GM12878 (cell line): ENCODE results near the gene POU5F1. TPM values are rescaled to one million over a fixed set of nuclear protein-coding genes. Genes with fewer than 3 reads are reported as not detected.

Experiments used
- ATAC-seq: fragments of 200-7000 bp; cut with Tn5 transposase; 3 replicates; pipeline ENCODE4 v1.9.1; 2020; ENCODE audit warnings: mild to moderate bottlenecking, moderate library complexity
- BruUV-seq: library from RNA; stranded (reverse); fragments of 400-500 nt; replicated peaks from 2 replicates; lab custom pipeline; 2021; lab: Mats Ljungman, UMichigan
- CTCF ChIA-PET: fragments of 300-600 bp; sonication (Branson Sonifier 250); formaldehyde crosslinking; extraction: SDS; loops from one replicate; lab custom pipeline; 2021; ENCODE audit warnings: inconsistent platforms; lab: Yijun Ruan, JAX
- POLR2A ChIA-PET: fragments of 350-600 bp; formaldehyde crosslinking; extraction: SDS; loops from one replicate; lab custom pipeline; 2021; ENCODE audit warnings: inconsistent platforms; lab: Charles Lee
- RAD21 ChIA-PET: fragments of 300-600 bp; sonication (Branson Sonifier 250); formaldehyde crosslinking; loops from one replicate; lab custom pipeline; 2023; ENCODE audit warnings: antibody characterized with exemption; ENCODE audit not compliant: unreplicated experiment; lab: Charles Lee
- SMC1A ChIA-PET: fragments of 300-600 bp; sonication (Branson Sonifier 250); formaldehyde crosslinking; loops from one replicate; lab custom pipeline; 2023; ENCODE audit not compliant: unreplicated experiment, uncharacterized antibody; lab: Charles Lee
- DNase-seq: peaks from one replicate; pipeline ENCODE4 v3.0.0-alpha.2; 2011; ENCODE audit warnings: low read depth, low spot score
- FAIRE-seq: peaks from 3 replicates; lab custom pipeline; 2011; peaks lifted over from hg19 to GRCh38; lab: Jason Lieb, UNC
- H2AFZ ChIP-seq: 2 replicates; pipeline ENCODE4 v1.6.0; 2011; ENCODE audit warnings: low read depth, low read length, control low read depth; ENCODE audit not compliant: control insufficient read depth
- H3K27ac ChIP-seq: 2 replicates; pipeline ENCODE4 v1.5.1; 2011; ENCODE audit warnings: control low read depth; ENCODE audit not compliant: control insufficient read depth, insufficient read depth
- H3K27me3 ChIP-seq, 2 experiments: replicated peaks in 1 of 2; 2 replicates each; pipeline versions ENCODE4 v1.6.0 to v1.6.1; 2011; ENCODE audit warnings: low read length in 1 of 2; ENCODE audit not compliant: control insufficient read depth in 2 of 2, insufficient read depth in 2 of 2
- H3K36me3 ChIP-seq, 2 experiments: 2 replicates each; pipeline ENCODE4 v1.5.1; 2011; ENCODE audit warnings: low read length in 1 of 2; ENCODE audit not compliant: control insufficient read depth in 2 of 2, insufficient read depth in 2 of 2
- H3K4me1 ChIP-seq: 2 replicates; pipeline ENCODE4 v1.6.1; 2011; ENCODE audit warnings: mild to moderate bottlenecking, low read length, moderate library complexity, mixed read lengths; ENCODE audit not compliant: control insufficient read depth, insufficient read depth
- H3K4me2 ChIP-seq: 2 replicates; pipeline ENCODE4 v1.6.0; 2011; ENCODE audit warnings: control low read depth; ENCODE audit not compliant: control insufficient read depth, insufficient read depth
- H3K4me3 ChIP-seq: fragments of 200-600 bp; sonication (generic); 2 replicates; pipeline ENCODE4 v1.5.1; 2016
- H3K79me2 ChIP-seq: 2 replicates; pipeline ENCODE4 v1.6.0; 2011; ENCODE audit warnings: low read length; ENCODE audit not compliant: control insufficient read depth, insufficient read depth
- H3K9ac ChIP-seq: 2 replicates; pipeline ENCODE4 v1.8.0; 2011; ENCODE audit warnings: low read length, control low read depth, mixed read lengths; ENCODE audit not compliant: control insufficient read depth, insufficient read depth
- H3K9me3 ChIP-seq: replicated peaks from 3 replicates; pipeline ENCODE4 v1.5.1; 2011; ENCODE audit warnings: mild to moderate bottlenecking, low read length; ENCODE audit not compliant: control insufficient read depth, insufficient read depth
- H4K20me1 ChIP-seq: 2 replicates; pipeline ENCODE4 v1.6.0; 2011; ENCODE audit not compliant: control insufficient read depth, insufficient read depth
- CEBPB ChIP-seq, 2 experiments: fragments of 150-350 bp in 1 of 2; IDR thresholded peaks; 2 replicates each; pipeline ENCODE4 v1.6.1; 2012 to 2014; ENCODE audit warnings: low read depth in 2 of 2, low read length in 2 of 2, borderline replicate concordance in 1 of 2, inconsistent platforms in 1 of 2
- CEBPZ ChIP-seq: fragments of 150-350 bp; IDR thresholded peaks from 2 replicates; pipeline ENCODE4 v1.6.1; 2016; ENCODE audit warnings: low read depth, low read length
- CHD1 ChIP-seq: IDR thresholded peaks from 2 replicates; pipeline ENCODE4 v1.6.1; 2012; ENCODE audit warnings: low read depth, low read length, improper control_type of control experiment
- E2F4 ChIP-seq: IDR thresholded peaks from 2 replicates; pipeline ENCODE4 v1.6.1; 2012; ENCODE audit warnings: low read depth, low read length, improper control_type of control experiment
- E2F8 ChIP-seq: fragments of 450-650 bp; IDR thresholded peaks from 2 replicates; pipeline ENCODE4 v1.6.1; 2018; ENCODE audit warnings: mild to moderate bottlenecking, low read depth, moderate library complexity; ENCODE audit not compliant: partially characterized antibody
- ETV6 ChIP-seq, 2 experiments: fragments of 450-650 bp in 1 of 2; IDR thresholded peaks in 1 of 2; conservative IDR thresholded peaks in 1 of 2; 2 replicates each; pipeline ENCODE4 v1.6.1; 2014; ENCODE audit warnings: antibody characterized with exemption in 1 of 2, borderline replicate concordance in 1 of 2, low read depth in 1 of 2, mild to moderate bottlenecking in 1 of 2, moderate library complexity in 1 of 2
- GATAD2B ChIP-seq: fragments of 450-650 bp; conservative IDR thresholded peaks from 2 replicates; pipeline ENCODE4 v1.6.1; 2017; ENCODE audit warnings: low read depth, mild to moderate bottlenecking, moderate library complexity
- JUNB ChIP-seq: IDR thresholded peaks from 2 replicates; pipeline ENCODE4 v1.6.1; 2016; ENCODE audit warnings: antibody characterized with exemption, mild to moderate bottlenecking
- KAT2A ChIP-seq: conservative IDR thresholded peaks from 2 replicates; pipeline ENCODE4 v1.6.1; 2011; ENCODE audit warnings: low read depth, low read length; ENCODE audit not compliant: control insufficient read depth
- MAX ChIP-seq: IDR thresholded peaks from 2 replicates; pipeline ENCODE4 v1.6.1; 2012; ENCODE audit warnings: low read depth, low read length, improper control_type of control experiment
- MEF2B ChIP-seq: fragments of 450-650 bp; IDR thresholded peaks from 2 replicates; pipeline ENCODE4 v1.6.1; 2018; ENCODE audit warnings: mild to moderate bottlenecking, moderate library complexity; ENCODE audit not compliant: partially characterized antibody, poor library complexity, severe bottlenecking
- RBBP5 ChIP-seq: fragments of 200-600 bp; sonication (generic); conservative IDR thresholded peaks from 2 replicates; pipeline ENCODE4 v1.6.1; 2016
- SMARCA5 ChIP-seq: fragments of 450-650 bp; IDR thresholded peaks from 2 replicates; pipeline ENCODE4 v1.6.1; 2017; ENCODE audit warnings: mild to moderate bottlenecking
- SPI1 ChIP-seq: IDR thresholded peaks from 2 replicates; pipeline ENCODE4 v1.6.1; 2011; ENCODE audit warnings: low read depth, mild to moderate bottlenecking, low read length, moderate library complexity, borderline replicate concordance; ENCODE audit not compliant: insufficient read depth
- SRF ChIP-seq, 2 experiments: IDR thresholded peaks; 2 replicates each; pipeline ENCODE4 v1.6.1; 2011; ENCODE audit warnings: low read depth in 2 of 2, low read length in 2 of 2, mild to moderate bottlenecking in 1 of 2, moderate library complexity in 1 of 2
- ZNF217 ChIP-seq: fragments of 450-650 bp; IDR thresholded peaks from 2 replicates; pipeline ENCODE4 v1.6.1; 2017; ENCODE audit warnings: antibody characterized with exemption, mild to moderate bottlenecking
- ZSCAN29 ChIP-seq: fragments of 450-650 bp; IDR thresholded peaks from 2 replicates; pipeline ENCODE4 v1.6.1; 2017; ENCODE audit warnings: mild to moderate bottlenecking, moderate library complexity
- WGBS: methylation state at CpG from one replicate; pipeline ENCODE4 v1.1.6; 2016; ENCODE audit warnings: low lambda C conversion rate; ENCODE audit not compliant: insufficient replicate concordance, insufficient coverage; ENCODE audit errors: missing lambda C conversion rate; 5-methylcytosine and 5-hydroxymethylcytosine counted together
- in situ Hi-C: fragments of 300-500 bp; cut with MboI; formaldehyde crosslinking; loops from 9 replicates; pipeline ENCODE4 v1.14.3; 2018; ENCODE audit warnings: mixed read lengths
- intact Hi-C: fragments of 100-400 bp; cut with micrococcal nuclease; formaldehyde crosslinking; loops from one replicate; pipeline ENCODE4 v1.14.2; 2022; ENCODE audit not compliant: unreplicated experiment
- polyA plus RNA-seq, 11 experiments: library from polyadenylated mRNA; depleted of rRNA in 4 of 11; unstranded in 6 of 11; stranded (reverse) in 5 of 11; fragments of >200 nt; fragmentation: Nextera tagmentation in 4 of 11; fragmentation: Illumina TruSeq in 1 of 11; extraction: Ambion mirVana in 4 of 11; extraction: Trizol in 1 of 11; gene quantifications; 1 replicate in 1 of 11; 2 replicates in 10 of 11; pipeline versions ENCODE4 v1.2.1 to v1.2.3, GENCODE V29; 2011 to 2016; ENCODE audit warnings: inconsistent platforms in 2 of 11, missing spikeins in 2 of 11, low read depth in 1 of 11
- total RNA-seq, 4 experiments: library from RNA; depleted of rRNA in 3 of 4; stranded (reverse); fragments of >200 nt in 3 of 4; fragmentation: Illumina TruSeq in 1 of 4; extraction: Trizol in 1 of 4; gene quantifications; 2 replicates each; pipeline versions ENCODE4 v1.2.1 to v1.2.3, GENCODE V29; 2013 to 2021

Gene POU5F1
- total and polyA plus RNA-seq, 10 of the 15 experiments (the other 5 are each of a cell fraction or from before 2014, with no cell fraction given), result 1.4 to 5.5 (median 3.2) TPM

- no peak for FAIRE-seq
- BruUV-seq, result no TSS peak
- in situ Hi-C loops, result no loop called here
- TF ChIP-seq KAT2A, result no peak
- TF ChIP-seq E2F4, result no peak
- no peak for TF ChIP-seq ETV6 (conservative IDR thresholded peaks at IDR 0.05 in 1 of 2, IDR thresholded peaks at IDR 0.05 in 1 of 2; ENCODE audit: borderline replicate concordance in 1 of 2, low read depth in 1 of 2)
- no peak for TF ChIP-seq SMARCA5
- TF ChIP-seq CHD1, result no peak
- no peak for TF ChIP-seq ZNF217
- TF ChIP-seq RBBP5, result no peak
- TF ChIP-seq SRF (IDR thresholded peaks at IDR 0.05; ENCODE audit: low read depth in 2 of 2, low read length in 2 of 2), result no peak
- no peak for TF ChIP-seq JUNB
- TF ChIP-seq MEF2B, result no peak
- no peak for TF ChIP-seq SPI1
- TF ChIP-seq CEBPZ, result no peak
- no peak for TF ChIP-seq ZSCAN29
- no peak for TF ChIP-seq E2F8
- no peak for TF ChIP-seq GATAD2B
- no peak for TF ChIP-seq CEBPB (IDR thresholded peaks at IDR 0.05; ENCODE audit: borderline replicate concordance in 1 of 2, low read depth in 2 of 2, low read length in 2 of 2)
- TF ChIP-seq MAX, result no peak
Observed at GRCh38 chr6:31165986-31166385, 4.5 kb downstream of the POU5F1 start.

More at GRCh38 chr6:31165986-31166385, 4.5 kb downstream of the POU5F1 start:
- ChIA-PET RAD21 (interaction anchor here (0.7 to 1.8 kb wide), 8 partner anchors 10 to 200 kb away, joined by 3 to 10 read pairs (median 4); no protein-coding TSS in a partner anchor), CTCF (interaction anchor here (0.9 to 2.4 kb wide), 8 partner anchors 10 to 201 kb away, joined by 3 to 10 read pairs (median 3); partner anchors contain the start of gene PSORS1C2), SMC1A (interaction anchor here (0.7 to 2.5 kb wide), 10 partner anchors 8 to 183 kb away, joined by 3 to 18 read pairs (median 4); partner anchors contain the start of gene PSORS1C2), POLR2A (interaction anchor here (0.6 to 1.8 kb wide), 7 partner anchors 9 to 28 kb away, joined by 3 to 9 read pairs (median 4); no protein-coding TSS in a partner anchor)
- no peaks in the 10 kb centered on the region for H3K9me3 ChIP-seq
- intact Hi-C loops, result no loop called here
- H3K4me2 ChIP-seq, result peak overlapping the region; percentile 44; the same call in 1 of the 2 replicates
- no peak for ATAC-seq
- no peak overlapping the region for H2AFZ ChIP-seq
- peaks cover 32% of the 10 kb centered on the region for H3K4me1 ChIP-seq
- H4K20me1 ChIP-seq, result no peaks in the 10 kb centered on the region; the same call in 1 of the 2 replicates
- H3K9ac ChIP-seq, result no peak overlapping the region
- peaks cover 12% of the 10 kb centered on the region for H3K79me2 ChIP-seq
- 91% methylated on average over 5 of the region's 5 CpGs for WGBS
- no peak overlapping the region for H3K4me3 ChIP-seq
- no peak overlapping the region for H3K27ac ChIP-seq
- H3K36me3 ChIP-seq, result peaks cover 8 to 12% of the 10 kb centered on the region in 2 experiments
- no peaks in the 10 kb centered on the region for H3K27me3 ChIP-seq
- DNase-seq, result no peak
